ENCODE data around the gene ELOB.

ELOB gene

DNA sequence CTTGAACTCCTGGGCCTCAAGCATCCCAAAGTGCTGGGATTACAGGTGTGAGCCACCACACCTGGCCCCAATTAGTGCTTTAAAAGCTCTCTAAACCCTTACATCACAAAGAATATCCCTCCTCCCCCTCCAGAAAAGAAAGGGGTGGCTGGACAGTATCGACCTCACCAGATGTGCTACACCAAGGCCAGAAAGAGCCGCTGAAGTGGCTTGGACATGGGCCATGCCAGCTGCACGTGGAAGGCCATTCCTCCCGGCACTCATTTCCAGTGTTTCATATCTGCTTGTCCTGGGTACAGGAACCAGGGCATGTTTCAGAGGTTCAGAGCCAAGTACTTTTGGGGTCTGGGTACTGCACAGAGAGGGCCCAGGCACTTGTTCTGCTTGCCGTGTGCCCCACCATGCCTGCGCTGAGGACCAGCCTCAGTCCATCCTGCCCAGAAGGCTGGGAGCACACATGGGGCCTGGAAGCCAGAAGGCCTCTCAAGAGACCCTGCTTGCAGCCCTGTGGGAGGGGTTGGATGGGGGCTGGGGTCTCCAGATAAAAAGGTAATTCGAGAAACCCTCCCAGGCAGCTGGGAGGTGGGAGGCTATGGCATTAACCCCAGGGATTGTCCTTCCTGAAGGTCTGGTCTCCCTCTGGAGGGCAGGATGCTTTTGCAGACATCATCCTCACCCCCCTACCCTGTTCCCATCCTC is 28.2 kb downstream of the ELOB start:
- no peak for DNase-seq

DNA sequence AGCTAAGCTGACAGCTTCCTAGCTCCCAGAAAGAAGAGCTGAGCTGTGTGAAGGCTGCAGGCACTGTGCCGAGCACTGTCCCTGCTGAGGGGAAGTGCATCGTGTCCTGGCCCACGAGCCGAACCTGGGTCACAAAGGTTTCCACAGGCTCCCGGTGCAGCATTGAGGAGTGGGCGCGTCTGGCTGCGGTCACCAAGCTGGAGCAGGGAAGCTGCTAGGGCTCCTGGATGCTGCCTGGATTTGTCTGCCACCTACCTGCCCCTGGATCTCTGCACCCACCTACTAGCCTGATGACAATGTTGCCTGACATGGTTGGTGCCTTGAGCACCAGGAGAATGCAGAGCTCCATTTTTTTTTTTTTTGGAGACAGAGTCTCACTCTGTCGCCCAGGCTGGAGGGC is 31.1 kb downstream of the ELOB start:
- DNase-seq = peak in 1 of 51 donors; percentile 12

DNA sequence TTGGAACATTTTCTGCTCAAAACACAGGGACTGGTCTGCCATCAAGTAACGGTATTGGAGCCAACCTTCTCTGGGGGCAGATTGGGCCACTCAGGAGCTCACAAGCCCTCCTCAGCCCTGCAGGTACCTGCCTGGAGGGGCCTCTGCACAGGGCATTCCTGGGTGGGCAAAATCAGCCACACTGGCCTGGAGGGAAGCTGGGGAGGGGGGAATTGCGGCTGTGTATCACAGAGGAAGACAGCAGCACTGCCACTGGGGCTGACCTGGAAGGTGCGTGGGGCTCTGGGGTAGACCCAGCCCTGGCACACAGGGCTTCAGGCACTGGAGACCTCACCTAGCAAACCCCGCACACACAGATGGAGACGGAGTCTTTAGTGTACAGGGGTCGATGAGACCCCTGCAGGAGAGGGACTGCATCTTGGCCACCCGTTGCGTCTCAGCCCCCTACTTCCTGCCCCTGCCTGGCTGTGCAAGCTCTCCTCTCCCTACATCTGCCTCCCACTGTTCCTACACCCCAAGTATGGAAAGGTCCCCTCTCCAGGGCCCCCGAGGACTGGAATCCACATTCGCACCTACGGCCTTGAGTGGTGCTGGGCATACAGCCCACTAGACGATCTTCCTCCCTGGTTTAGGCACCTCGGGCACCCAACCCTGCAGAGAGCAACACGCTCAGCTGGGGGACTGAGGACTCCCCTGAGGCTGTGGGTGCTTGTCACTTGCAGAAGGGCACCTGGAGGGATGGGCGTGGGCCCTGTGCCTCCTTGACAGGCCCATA is 31.8 kb downstream of the ELOB start:
- no peak for DNase-seq

DNA sequence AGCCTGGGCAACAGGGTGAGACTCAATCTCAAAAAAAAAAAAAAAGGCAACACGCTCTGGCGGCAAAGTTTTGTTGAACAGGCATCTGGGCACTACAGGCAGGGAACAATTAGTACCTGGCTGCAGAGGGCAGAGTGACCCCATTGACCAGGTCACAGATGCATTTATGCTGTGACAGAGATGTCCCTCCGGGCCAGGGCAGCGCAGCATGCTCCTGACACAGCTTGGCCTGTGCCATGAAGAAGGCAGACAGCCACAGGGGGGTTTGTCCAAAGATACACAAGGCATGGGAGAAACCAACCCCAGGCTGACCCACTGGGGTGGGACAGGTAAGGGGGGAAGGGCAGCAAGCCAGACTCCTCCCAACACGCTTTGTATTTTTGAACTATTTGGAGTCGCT is 32.4 kb downstream of the ELOB start:
- no peak for DNase-seq

DNA sequence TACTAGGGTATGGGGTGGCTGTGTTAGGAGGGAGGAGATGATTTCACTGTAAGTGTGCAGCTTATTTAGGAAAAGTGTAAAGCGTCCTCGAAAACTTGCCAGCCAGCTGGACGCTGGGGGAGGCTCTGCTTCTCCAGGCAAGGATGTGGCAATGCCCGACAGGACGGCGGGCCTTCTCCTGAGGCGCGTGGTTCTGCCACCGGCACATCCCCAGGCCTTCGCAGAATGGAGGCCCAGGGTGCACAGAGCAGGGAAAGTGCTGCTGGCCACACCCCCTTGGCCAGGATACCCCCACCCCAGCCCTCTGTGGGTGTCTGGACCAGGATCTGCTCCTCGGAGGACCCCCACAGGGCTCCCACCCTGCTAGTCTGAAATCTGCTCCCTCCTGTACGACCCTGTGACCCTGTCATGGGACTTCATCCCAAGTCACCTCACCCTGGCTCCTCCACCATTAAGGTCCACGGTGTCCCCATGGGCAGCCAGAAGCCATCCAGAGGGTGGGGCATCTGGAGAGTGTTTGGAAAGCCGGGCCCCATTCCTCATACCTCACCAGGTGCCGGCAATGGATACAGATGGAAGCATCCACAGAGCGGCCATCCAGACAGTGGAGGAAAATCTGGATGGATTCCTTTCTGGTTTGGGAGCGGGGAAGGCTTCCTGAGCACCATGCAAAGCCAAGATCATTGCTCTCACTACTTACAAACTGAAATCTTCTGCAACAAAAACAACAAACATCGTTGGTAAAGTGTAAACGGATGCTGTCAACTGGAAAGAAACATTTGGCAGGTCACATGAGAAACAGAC is 33.9 kb downstream of the ELOB start:
- no peak for DNase-seq

DNA sequence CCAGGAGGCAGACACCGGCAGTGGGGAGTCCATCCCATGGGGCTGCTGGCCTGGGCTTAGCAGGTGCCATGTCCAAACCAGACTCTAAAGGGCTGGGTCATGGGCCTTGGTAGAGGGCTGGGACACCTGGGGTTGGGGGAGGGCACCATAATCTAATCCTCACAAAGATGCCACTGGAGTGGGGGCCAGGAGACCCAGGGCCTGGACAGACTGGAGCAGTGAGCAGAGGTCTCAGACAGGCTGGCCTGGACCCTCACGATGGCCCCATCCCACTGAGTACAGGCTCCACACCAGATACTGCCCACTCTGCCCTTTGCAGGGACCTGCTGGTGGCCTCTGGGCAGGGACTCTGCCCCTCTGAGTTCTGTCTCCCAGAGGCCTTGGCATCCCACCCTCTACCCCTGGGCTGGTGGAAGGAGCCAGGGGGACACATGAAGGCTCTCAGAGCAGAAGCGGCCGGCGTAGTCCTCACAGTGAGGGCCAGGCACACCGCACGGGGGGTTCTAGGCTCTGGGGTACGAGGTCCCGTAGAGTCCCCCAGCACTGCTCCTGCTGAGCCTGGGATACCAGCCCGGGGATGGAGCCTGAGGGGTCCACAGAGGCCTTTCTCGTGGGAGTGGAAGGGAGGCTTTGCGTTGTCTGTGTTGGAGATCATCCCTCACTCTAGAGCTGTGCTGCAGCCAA is 34.6 kb downstream of the ELOB start:
- DNase-seq = no peak

DNA sequence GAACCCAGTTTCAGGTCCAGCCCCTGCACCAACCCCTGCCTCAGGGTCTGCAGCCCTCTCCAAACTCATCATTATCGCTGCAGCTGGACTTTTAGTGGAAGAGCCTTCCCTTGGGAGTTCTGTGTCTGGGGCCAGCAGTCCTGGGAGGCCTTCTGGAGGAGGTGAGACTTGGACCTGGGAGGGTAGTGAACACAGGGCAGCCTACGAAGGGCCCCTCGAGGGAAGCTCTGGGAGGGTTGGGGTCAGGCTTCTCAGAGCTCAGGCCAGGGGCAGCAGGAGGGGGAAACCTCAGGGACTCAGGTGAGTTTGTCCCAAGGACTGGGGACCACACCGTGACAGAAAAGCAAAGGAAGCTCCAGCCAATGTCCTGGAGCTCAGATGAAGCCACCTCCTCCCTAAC is 35.9 kb downstream of the ELOB start:
- DNase-seq = no peak

DNA sequence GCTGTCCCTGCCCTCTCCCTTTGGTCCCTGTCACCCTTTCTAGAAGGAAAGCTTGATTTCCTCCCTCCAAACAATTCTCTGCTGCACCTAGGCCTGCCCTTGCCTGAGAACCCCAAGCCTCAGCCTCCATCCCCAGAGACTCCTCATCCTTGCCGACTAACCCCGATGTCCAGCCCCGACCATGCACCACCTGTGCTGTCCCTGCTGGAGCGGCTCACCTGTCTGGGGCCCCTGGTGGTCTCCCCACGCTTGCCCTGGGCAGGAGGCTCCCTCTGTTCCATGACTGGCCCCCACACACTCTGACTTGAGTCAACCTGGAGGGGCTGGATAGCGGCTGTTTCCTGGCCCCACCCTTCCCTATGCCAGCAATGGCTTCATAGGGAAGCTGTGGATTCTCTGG is 36.6 kb downstream of the ELOB start:
- DNase-seq = no peak

DNA sequence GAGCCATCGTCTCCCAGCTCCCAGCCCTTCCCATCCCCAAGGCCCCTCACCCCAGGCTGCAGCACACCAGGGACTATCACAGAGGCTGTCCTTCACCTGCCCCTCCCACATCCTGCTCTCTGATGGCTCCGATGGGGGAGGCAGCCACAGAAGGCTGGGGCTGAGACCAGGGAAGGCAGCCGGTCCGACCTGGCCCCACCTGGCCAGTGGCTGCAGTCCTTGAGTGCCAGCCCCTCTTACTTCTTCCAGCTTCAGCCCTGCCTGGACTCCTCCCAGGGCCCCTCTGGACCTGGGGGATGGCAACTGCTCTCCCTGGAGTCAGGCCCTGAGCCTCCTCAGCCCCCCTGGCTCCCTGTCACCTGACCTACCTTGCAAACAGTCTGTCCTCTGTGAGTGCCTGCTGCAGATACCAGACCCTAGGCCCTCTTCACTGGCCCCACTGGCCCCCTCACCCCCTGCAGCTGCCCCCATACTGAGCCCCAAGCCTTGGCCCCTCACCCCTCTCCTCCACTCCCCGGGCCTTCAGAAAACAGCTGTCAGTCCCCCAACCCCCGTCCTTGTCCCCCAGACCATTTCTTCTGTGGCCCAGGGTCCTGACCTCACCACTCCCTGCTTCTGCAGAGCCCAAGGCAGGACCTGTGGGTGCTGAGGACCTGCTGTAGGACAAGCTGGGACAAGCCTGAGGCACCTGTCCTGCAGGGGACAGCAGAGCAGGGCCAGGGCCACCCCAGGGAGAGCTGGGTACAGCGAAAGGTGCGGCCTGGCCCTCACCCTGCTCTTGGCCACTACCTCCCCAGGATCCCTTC is 37.3 kb downstream of the ELOB start:
- no peak for DNase-seq

DNA sequence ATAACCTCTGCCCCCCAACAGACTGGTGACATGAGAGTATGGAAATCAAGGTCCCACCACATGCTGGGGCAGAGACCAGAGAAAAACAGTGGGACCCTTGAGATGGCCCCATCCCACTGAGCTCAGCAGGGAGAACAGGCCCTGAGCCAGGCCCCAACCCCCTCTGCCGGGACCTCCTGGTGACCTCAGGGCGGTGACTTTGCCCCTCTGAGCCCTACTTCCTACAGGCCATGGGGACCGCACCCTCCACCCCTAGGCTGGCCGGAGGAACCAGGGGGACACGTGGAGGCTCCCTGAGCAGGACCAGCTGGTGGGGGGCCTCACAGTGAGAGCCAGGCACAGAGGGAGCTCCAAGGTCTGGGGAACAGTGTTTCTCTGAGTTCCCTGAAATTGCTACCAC is 38.5 kb downstream of the ELOB start:
- no peak for DNase-seq

DNA sequence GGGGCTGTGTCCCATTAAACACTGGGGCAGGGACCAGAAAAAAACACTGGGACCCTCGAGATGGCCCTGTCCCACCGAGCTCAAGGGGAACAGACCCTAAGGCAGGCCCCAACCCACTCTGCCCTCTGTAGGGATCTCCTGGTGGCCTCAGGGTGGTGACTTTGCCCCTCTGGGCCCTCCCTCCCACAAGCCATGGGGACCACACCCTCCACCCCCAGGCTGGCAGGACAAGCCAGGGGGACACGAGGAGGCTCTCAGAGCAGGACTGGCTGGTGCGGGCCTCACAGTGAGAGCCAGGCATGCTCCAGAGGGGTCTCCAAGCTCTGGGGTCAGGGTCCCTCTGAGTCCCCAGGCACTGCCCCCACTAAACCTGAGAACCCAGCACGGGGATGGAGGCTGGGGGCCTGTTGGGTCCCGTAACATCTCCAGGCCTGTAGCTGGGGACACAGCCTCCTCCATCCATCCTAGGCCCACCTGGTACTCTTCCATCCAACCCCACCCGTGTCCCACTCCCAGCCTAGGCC is 39.1 kb downstream of the ELOB start:
- no peak for DNase-seq

DNA sequence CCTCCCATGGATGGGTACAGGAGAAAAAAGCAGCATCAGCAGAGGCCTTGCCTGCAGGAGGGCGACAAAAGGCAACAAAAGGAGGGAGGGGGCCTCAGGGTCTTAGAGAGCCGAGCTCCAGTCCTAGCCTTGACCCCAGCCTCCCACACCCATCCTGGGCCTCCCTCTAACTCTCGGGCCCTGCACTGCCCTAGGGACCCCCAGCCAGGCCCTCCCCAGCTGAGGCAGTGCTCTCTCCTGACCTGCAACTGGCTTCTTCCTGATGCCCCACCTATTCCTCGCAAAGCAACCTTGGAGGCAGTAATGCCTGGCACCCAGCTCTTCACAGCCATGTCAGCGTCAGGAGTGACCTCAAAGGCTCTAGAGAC is 39.9 kb downstream of the ELOB start:
- DNase-seq = no peak

DNA sequence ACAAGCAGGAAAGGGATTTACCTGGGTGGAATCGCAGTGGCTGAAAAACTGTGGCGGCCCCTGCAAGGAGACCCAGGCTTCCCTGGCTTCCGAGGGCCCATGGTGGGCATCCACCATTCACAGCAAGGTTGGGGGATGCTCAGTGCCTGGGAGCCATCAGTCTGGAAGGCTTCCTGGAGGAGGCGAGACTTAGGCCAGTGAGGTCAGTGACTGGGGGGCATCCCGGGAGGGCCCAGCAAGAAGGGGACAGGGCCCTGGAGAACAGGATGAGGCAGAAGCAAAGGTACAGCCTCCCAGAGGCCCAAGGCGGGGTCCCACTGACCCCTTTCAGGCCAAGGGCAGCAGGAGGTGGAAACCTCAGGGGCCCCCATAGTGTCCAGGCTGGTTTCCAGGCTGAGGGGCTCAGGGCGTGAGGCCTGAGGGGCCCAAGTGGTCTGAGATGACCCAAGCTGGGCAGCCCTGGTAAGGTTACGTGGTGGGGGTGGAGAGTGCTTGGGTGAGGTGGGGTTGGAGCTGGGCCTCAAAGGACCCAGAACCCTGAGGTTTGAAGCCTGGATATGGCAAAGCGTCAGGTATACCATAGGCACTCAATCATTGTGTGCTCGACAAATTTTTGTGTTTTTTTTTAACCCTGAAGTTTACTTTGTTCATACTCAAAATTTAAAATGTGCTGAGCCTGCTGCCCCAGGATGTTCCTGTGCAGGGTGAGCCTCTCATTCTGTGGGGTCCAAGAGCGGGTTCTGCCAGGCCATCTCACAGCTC is 40.4 kb downstream of the ELOB start:
- DNase-seq = no peak

DNA sequence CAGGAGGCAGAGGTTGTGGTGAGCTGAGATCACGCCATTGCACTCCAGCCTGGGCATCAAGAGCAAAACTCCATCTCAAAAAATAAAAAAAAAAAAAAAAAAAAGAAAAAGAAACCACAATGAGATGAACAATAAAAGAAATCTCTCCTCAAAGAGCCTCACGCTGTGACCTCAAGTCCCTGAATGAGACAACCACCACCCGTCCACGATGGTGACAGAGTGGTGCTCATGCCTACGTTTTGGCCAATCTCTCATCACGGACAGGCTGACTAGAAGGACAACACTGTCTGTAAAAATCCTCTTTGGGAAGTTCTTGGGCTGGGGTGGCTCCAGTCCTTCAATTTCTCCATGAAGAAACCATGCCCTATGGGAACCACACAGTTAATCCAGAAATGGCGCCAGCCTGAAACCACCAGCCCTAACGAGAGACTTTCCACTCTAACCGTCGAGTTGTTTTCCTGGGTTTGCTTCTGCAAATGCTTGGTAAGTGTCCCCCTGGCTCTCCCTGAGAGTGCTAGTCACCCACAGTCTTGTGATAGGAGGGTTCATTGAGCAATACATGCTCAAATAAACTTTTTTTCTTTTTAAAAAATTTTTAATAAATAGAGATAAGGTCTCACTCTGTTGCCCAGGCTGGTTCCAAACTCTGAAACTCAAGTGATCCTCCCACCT is 42.1 kb downstream of the ELOB start:
- DNase-seq = no peak

DNA sequence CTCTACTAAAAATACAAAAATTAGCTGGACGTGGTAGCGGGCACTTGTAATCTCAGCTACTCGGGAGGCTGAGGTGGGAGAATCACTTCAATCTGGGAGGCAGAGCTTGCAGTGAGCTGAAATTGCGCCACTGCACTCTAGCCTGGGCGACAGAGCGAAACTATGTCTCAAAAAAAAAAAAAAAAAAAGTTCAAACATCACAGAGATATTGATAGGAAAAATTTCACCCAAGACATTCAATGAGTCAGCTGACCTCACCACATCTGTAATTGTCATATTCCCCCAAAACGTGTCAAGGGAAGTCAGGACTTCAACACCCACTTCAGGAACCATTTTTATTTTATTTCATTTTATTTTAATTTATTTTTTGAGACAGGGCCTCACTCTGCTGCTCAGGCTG is 49.0 kb downstream of the ELOB start:
- DNase-seq = no peak

DNA sequence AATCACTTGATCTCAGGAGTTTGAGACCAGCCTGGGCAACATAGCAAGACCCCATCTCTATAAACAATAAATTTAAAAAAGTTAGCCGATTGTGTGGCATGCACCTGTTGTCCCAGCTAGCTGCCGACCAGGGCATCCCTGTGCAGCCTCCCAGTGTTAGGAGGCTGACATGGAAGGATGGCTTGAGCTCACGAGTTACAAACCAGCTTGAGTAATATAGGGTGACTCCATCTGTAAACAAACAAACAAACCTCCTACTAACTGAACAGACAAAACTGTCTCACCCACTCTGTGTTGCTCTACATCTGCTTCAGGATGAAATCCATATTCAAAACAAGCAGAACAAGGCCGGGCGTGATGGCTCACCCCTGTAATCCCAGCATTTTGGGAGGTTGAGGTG is 50.2 kb downstream of the ELOB start:
- DNase-seq = no peak

DNA sequence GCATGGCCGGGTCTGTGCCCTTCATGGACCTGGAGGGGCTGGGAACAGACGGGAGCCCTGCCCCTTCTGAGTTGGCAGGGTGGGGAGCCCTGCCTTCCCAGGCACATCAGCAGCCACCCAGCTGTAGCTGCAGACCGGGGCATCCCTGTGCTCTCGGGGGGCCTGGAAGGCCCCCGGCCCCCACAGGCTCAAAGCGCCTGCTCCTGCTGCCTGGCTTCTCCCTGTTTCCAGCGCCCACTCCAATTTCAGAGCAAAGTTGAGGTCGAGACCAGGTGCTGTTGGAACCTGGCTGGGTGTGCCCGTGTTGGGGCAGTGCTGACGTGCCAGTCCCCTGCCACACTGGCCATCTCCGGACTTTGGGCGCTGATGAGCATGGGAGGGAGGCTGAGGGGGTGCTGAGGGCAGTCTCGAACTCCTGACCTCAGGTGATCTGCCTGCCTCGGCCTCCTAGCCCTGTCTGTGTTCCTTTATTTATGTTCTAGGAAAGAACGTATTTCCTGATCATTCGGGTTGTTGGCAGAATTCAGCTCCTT is 52.2 kb downstream of the ELOB start:
- no peak for DNase-seq

DNA sequence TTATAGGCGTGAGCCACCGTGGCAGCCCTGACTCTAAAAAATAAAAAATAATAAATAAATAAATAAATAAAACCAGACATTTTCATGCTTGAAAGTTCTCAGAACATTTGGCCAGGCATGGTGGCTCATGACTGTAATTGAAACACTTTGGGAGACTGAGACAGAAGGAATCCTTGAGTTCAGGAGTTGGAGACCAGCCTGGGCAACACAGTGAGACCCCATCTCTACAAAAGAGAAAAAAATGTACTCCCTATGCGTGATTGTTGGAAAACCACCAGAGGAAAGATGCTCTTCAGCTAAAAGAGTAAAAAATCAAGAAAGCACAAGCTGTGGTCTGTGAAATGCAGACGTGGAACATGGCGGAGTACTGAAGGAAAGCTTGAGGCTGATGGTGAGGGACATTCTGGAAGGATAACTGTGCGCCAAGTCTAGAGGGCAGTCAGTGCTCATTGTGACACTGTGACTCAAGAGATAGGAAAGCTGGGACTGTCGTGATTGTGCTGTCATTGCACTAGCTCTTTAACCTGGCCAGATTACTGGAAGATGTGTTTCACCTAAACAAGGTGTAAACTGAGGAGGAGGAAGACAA is 52.9 kb downstream of the ELOB start:
- no peak for DNase-seq

Measured in hypothalamus (tissue), 51 donors.